Smooth muscle cell of bladder (primary cell): ENCODE measurements around the gene PASK. TPM values are rescaled to one million over a fixed set of nuclear protein-coding genes. Genes with fewer than 3 reads are reported as not detected.

Experiments
- total RNA-seq: library from RNA; depleted of rRNA; stranded (reverse); fragments of >200 nt; gene quantifications from 2 replicates; pipeline ENCODE4 v1.2.3, GENCODE V29; 2014

PASK gene
- total RNA-seq, result 1.3 TPM in 2 replicates

DNA sequence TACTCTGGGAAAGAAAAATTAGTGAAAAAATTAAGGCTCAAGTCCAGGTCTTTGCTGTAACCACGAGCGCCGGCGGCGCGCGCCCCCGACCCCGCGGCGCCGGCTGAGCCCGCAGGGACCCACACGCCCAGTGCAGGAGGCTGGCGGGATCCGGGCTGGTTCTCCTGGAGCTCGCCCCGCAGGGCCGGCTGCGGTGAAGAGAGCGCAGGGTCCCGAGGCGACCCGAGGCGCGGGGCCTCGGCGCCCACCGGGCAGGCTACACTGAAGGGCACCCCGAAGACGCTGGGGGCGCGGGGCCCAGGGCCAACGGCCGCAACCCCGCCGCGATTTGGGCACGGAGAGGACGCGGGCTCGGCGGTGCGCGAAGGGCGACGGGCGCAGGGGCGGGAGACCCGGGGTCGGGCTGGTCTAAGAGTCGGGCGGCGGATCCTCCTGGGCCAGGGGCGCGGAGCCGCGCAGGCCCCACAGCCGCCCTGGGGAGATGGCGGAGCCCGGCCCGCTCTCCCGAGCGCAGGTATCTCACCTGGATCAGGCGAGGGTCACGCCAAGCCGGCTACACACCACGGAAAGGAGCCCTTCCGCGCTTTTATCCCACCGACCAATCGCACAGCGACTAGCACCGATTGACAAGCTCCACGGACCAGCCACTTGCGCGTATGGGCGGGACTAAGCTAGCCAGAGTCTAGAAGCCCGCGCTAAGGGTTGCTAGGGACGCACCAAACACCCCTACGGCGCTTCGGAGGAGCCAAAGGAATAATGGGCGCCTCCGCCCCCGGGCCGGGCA is at the start of gene PASK:
PASK (minus strand) TSS at position 582 of the 784 bp plus-strand sequence. CDS start 6,440 bp downstream, outside the sequence.

DNA sequence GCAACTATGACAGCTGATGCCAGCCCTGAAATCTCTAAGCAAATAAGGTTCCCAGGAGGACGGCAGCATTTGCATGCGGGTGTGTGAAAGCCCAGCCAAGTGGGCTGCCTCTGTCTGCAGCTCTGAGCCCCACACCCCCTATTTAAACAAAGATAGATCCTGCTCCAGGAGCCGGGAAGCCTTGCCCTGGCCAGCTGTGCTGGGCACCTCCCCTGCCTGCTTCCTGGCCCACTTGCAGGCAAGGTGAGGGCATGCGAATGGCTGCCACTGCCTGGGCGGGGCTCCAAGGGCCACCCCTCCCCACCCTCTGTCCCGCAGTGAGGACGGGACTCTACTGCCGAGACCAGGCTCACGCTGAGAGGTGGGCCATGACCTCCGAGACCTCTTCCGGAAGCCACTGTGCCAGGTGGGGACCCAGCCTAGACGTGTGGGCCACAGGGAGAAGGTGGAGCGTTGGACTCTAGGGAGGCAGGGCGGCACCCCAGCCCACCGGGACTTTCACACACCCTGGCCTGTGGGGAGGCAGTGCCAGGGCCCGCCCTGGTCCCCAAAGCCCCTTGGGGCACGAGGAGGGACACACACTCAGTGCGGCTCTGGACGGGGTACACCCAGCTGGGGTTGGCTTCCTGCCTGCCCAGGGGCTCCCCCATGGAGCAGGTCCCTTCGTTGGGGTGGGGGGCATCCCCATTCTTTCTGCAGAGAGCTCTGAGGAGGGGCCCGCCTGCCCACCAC is 39.3 kb upstream of the PASK start, which contains the start of gene ANO7:
ANO7 (plus strand) TSS at position 317 of the 732 bp plus-strand sequence. CDS start 1,387 bp downstream, outside the sequence.

DNA sequence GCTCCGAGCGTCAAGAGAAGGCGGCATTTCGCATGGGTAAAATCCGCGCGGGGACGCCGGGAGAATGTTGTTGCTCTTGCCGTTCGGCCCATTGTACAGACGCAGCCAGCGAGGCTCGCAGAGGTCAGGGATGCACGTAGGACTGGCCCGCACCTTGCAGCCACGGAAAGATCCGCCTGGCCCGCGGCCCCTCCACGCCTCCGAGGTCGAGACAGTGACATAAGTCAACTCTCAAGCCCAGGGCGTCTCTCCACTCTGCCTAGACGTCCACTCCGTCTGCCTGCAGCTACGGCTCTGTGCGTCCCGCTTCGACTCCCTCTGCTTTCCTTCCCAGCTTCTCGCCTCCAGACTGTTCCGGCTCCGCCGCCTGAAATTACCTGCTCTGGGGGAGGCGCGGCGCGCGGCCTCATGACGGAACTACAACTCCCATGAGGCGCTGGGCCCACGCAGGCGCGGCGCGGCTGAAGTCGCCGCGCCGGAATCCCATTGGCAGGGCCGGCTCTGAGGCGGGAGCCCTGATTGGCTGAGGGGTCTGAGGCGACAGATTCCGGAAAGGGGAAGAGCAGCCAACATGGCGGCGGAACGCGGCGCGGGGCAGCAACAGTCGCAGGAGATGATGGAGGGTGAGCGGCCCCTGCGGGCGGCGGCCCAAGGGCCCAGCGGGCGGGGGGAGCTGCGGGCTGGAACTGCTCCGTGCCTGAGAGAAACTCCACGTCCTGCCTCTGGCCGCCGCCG is 820 bp upstream of the PASK start, which contains the start of gene PPP1R7:
PPP1R7 (plus strand) TSS at position 543 of the 735 bp plus-strand sequence; CDS start at position 572, 29 bp downstream.

DNA sequence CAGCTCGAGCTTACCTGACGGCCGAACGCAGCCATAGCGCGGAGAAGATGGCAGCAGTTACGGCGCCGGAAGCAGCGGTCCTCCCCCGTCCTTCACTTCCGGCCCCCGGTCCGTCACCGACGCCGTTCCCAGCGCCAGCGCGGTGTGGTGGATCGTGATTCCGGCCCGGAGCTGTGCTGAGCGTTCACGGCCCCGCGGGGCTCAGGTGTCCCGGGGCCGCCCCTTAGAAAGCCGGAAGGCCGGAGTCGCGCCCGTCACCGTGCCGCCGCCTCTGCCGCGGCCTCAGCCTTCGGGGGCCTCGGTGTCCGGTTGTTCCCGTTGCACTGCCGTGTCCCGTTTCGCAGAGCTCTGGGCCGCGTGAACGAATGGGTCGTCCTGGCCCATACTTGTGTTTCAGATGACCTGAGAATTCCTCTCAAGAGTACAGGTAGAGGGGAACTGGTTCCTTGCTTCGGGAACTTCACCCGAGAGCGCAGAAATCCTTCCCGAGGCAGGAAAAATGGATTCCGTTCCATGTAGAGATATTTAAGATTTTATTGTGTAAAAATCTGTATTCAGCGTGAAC is 47.0 kb downstream of the PASK start, which contains the start of gene MTERF4:
MTERF4 (minus strand) TSS at position 49 of the 565 bp plus-strand sequence; CDS start at position 35, 14 bp downstream.

Other genes with a start within 250 kb of the PASK start
- 0.09 and 0.14 TPM in 2 replicates for gene CROCC2, start 243.1 kb downstream of the PASK start, total RNA-seq
- 12.6 and 19.5 TPM in 2 replicates for gene SNED1, start 150.9 kb downstream of the PASK start, total RNA-seq
- 28.6 and 36.9 TPM in 2 replicates for gene MTERF4, start 47.2 kb downstream of the PASK start, total RNA-seq
- 67.4 and 86.0 TPM in 2 replicates for gene PPP1R7, start 995 bp upstream of the PASK start, total RNA-seq
- 0.43 and 0.83 TPM in 2 replicates for gene ANO7, start 39.2 kb upstream of the PASK start, total RNA-seq
- gene HDLBP, start 166.2 kb upstream of the PASK start, total RNA-seq, result 1,715 and 1,919 TPM in 2 replicates
- 358 and 366 TPM in 2 replicates for gene SEPTIN2, start 166.5 kb upstream of the PASK start, total RNA-seq
- gene FARP2, start 206.8 kb upstream of the PASK start, total RNA-seq, result 29.4 and 44.0 TPM in 2 replicates